ENCODE measurements around the gene RPS5. TPM values are rescaled to one million over a fixed set of nuclear protein-coding genes. Genes with fewer than 3 reads are reported as not detected.

RPS5 gene
- total and polyA plus RNA-seq, 9 of the 15 experiments (the other 6 are each of a cell fraction or from before 2014, with no cell fraction given) = 1,228 to 3,570 (median 2,484) TPM

- TF ChIP-seq ZNF407 (IDR thresholded peaks at IDR 0.05; ENCODE audit: low read depth) = peak; percentile 84
- TF ChIP-seq ZC3H11A (IDR thresholded peaks at IDR 0.05; ENCODE audit: low read depth, low read length) = no peak
- TF ChIP-seq TCF3 (CRISPR knock-in tag; IDR thresholded peaks at IDR 0.05) = no peak; the same call in 1 of the 2 replicates
- TF ChIP-seq KLF6 (CRISPR knock-in tag; IDR thresholded peaks at IDR 0.05; ENCODE audit: borderline replicate concordance) = no peak
- peak; percentile 97 for TF ChIP-seq RBFOX2 (IDR thresholded peaks at IDR 0.05; ENCODE audit: low read depth, low read length)
- no peak for TF ChIP-seq SMARCA5 (IDR thresholded peaks at IDR 0.05)
- TF ChIP-seq, protein P1, sequence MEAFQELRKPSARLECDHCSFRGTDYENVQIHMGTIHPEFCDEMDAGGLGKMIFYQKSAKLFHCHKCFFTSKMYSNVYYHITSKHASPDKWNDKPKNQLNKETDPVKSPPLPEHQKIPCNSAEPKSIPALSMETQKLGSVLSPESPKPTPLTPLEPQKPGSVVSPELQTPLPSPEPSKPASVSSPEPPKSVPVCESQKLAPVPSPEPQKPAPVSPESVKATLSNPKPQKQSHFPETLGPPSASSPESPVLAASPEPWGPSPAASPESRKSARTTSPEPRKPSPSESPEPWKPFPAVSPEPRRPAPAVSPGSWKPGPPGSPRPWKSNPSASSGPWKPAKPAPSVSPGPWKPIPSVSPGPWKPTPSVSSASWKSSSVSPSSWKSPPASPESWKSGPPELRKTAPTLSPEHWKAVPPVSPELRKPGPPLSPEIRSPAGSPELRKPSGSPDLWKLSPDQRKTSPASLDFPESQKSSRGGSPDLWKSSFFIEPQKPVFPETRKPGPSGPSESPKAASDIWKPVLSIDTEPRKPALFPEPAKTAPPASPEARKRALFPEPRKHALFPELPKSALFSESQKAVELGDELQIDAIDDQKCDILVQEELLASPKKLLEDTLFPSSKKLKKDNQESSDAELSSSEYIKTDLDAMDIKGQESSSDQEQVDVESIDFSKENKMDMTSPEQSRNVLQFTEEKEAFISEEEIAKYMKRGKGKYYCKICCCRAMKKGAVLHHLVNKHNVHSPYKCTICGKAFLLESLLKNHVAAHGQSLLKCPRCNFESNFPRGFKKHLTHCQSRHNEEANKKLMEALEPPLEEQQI (IDR thresholded peaks at IDR 0.05) = no peak
- no peak for TF ChIP-seq RFX5 (IDR thresholded peaks at IDR 0.05; ENCODE audit: low read depth, low read length)
- no peak for TF ChIP-seq FOXA1 (IDR thresholded peaks at IDR 0.05; ENCODE audit: borderline replicate concordance)
- no peak for TF ChIP-seq SMARCE1 (IDR thresholded peaks at IDR 0.05)
- no peak for TF ChIP-seq ZNF140 (CRISPR knock-in tag; IDR thresholded peaks at IDR 0.05)
- no peak for TF ChIP-seq CEBPG (CRISPR knock-in tag; IDR thresholded peaks at IDR 0.05)
- TF ChIP-seq CEBPG (tag; conservative IDR thresholded peaks at IDR 0.05 in 1 of 2, IDR thresholded peaks at IDR 0.05 in 1 of 2) = no peak
- TF ChIP-seq ZNF511 (CRISPR knock-in tag; IDR thresholded peaks at IDR 0.05) = no peak; the same call in 1 of the 2 replicates
- TF ChIP-seq KAT7 (CRISPR knock-in tag; IDR thresholded peaks at IDR 0.05; ENCODE audit: borderline replicate concordance) = no peak; the same call in 1 of the 2 replicates
Observed at GRCh38 chr19:58408152-58409009, 21.3 kb downstream of the RPS5 start, which contains the start of gene ZNF584 (continued).
